ENCODE results near the gene DENR.
A peak's percentile ranks its signal among the peaks of the same experiment; 100 is the strongest.
"Not testable (repeated sequence)": the region's sequence is repeated elsewhere in the genome, so short reads cannot be mapped to it uniquely, and the experiment has no call there.

Gene DENR, protein sequence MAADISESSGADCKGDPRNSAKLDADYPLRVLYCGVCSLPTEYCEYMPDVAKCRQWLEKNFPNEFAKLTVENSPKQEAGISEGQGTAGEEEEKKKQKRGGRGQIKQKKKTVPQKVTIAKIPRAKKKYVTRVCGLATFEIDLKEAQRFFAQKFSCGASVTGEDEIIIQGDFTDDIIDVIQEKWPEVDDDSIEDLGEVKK

DNA sequence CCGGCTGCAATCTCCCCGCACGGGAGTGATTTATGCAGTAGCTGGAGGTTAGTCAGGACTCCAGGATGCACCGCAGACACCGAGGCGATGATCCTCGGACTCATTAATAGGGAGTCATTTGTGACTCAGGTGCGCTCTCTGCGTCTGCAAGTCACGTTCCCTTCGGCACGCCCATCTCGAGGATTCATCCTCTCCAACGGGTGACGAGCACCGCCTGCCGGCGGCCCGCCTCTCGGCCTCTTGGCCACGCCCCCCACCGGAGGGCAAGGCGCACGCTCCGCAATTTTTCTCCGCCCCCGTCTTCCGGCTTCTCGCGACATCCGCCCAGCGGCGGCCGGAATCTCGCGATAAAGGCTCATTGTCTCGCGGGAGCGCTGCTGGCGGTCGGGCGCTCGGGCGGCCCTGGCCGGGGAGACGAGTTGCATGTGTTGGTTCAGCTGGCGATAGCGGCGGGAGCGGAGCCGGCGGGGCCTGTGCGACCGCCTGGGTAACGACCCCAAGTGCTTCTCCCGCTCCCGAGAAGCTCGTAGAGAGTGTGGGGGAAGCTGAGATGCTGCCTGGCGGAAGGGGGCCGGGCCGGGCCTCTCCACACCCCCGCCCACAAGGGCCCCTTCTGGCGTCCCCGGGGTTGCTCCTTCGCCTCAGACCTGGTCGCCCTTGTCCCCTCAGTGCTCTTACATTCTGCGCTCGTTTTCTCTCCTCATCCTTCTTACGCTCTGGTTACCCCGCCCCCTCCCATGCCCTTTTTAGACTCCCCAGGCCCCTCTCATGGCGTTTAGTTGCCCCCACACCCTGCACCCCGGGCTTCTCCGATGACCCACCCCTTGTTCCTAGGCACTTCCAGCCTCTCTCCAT is at the start of gene DENR:
DENR (plus strand) TSS at position 361 of the 855 bp plus-strand sequence. CDS start 878 bp downstream, outside the sequence.
- DNase-seq = peak; percentile 91

DNA sequence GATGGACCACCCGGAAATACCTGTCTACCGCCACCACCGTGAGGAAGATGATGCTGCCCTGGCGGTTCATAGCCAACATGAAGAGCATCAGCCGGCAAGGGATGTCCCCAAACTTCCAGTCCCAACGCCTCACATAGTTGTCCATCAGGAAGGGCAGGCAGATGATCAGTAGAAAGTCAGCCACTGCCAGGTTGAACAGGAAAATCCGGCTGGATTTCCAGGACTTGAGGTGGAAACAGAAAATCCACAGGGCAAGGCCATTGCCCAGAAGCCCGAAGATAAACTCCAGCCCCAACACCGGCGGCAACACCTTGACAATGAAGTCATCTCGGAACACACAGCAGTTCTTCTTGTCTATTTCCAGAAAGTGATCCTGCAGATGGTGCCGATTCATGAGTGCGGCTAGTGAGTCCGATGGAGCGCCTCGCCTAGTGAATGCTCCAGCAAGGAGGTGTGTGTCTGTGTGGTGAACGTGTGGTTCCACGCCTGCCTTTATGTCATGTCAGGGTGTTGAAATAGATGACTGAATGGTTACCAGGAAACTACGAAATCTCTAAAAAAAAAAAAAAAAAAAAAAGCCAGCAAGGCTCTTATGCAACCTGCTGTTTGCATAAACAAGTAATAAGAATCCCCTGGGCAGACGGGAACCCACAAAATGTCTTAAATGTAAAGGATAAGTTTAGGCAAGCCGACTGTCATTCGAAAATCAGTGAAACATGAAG is 49.6 kb upstream of the DENR start, which contains the start of gene HCAR2:
HCAR2 (minus strand) TSS at position 468 of the 722 bp plus-strand sequence; CDS start at position 394, 74 bp downstream.
- peak; percentile 14 for DNase-seq

DNA sequence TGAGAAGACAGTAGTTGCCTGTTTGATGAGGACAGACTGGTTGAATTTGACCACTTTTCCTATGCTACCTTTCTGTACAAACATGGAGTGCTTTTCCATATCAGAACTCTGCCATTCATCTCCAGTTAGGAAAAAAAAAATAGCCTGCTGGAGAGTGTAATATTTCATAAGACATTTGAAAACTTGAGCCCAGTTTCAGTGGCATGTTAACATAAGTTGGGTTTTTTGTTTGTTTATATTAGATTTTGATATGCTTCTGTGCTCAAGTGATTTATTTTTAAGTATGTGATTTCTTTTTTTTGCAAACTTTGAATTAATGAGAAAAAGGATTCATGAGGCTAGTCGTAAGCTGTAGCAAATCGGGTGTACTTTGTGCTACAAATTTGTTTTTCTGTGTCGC is 48.8 kb upstream of the DENR start:
- not testable (repeated sequence) for DNase-seq

DNA sequence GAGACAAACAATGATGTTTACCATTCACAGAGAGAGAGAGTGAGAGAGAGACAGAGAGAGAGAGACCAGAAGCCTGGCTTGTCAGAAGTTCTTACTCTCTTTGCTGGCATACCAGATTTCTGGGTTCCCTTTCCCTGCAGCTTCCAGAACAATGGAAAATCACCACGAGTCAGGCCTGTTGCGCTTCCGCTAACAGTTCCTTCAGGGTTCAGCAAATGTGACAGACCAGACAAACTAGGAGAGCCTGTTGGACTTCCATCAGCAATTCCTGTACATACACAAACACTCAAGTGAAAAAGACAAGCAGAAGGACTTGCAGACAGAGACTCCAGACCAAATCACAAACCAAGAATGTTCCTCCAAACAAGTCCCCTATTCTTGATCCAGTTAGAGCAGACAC is 43.3 kb upstream of the DENR start:
- DNase-seq = not testable (repeated sequence)

DNA sequence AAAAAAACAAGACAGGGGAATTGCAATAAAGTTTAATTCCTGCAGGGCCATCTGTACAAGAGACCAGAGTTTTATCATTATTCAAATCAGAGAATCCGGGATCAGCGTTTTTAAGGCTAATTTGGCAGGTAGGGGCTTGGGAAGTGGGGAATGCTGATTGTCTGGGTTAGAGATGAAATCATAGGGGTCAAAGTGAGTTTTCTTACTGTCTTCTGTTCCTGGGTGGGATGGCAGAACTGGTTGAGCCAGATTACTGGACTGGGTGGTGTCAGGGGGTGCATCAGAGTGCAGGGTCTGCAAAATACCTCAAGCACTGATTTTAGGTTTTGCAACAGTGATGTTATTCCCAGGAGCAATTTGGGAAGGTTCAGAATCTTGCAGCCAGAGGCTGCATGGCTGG is 42.3 kb upstream of the DENR start:
- DNase-seq = not testable (repeated sequence)

DNA sequence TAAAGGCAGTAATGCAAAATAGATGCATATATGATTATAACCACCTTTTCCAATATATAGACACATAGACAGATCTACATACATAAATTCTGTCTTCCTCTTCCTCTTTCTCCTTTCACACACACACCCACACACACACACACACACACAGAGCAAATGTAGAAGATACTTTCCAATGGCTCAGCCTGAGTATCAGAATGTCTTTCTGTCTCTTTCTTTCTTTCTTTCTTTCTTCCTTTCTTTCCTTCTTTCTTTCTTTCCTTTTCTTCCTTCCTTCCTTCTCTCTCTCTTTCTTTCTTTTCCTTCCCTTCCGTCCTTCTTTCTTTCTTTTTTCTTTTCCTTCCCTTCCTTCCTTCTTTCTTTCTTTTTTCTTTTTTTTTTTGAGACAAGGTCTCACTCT is 41.4 kb upstream of the DENR start:
- DNase-seq = not testable (repeated sequence)

DNA sequence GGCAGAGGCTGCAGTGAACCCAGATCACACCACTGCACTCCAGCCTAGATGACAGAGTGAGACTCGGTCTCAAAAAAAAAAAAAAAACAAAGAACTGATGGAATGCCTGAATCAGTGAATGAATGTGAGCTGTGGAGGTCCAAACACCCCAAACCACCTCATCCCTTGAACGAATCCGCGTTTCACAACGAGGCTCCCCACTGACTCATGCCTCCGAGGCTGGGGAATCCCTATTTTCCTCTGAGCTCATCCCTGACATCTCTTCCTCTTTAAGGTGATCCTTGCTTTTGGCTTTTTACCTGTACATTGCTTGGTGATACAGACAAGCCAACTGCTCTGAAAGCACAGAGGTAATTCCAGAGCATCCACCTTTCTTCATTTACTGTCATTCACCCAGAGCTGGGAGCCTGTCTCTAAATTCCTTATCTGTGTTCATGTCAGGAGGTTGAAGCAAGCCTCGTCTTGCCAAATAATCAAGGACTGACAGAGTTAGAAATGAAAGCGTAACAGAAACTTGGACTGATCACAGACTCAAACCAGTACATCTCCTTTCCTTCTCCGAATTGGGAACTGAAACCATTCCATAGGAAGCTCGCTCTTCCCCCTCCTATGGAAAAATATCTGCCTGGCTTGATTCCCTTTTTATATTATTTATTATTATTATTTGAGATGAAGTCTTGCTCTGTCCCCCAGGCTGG is 39.0 kb upstream of the DENR start:
- DNase-seq = not testable (repeated sequence)

DNA sequence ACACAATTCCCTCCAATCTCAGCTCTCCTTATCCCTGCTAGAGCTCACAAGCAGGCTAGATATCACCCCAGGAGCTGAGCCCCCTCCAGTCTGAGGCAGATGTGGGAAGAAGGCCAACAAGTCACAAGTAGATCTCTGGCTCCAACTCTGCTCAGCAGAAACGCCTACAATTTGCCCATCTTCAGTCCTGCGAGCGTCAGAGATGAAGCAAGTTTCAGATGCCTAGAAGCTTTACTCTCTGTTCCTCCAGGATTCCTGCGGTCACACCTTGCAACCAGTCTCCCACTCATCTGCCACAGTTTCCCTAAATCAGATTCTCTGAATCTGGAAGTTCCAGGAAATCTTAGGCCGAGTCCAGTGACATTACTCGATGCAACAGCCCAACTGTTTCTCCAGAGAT is 37.4 kb upstream of the DENR start:
- DNase-seq = not testable (repeated sequence)

DNA sequence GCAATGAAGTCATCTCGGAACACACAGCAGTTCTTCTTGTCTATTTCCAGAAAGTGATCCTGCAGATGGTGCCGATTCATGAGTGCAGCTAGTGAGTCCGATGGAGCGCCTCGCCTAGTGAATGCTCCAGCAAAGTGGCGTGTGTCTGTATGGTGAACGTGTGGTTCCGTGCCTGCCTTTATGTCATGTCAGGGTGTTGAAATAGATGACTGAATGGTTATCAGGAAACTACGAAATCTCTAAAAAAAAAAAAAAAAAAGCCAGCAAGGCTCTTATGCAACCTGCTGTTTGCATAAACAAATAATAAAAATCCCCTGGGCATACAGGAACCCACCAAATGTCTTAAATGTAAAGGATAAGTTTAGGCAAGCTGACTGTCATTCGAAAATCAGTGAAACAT is 36.0 kb upstream of the DENR start, which contains the start of gene HCAR3:
HCAR3 (minus strand) TSS at position 154 of the 400 bp plus-strand sequence; CDS start at position 80, 74 bp downstream.
- DNase-seq = not testable (repeated sequence)

DNA sequence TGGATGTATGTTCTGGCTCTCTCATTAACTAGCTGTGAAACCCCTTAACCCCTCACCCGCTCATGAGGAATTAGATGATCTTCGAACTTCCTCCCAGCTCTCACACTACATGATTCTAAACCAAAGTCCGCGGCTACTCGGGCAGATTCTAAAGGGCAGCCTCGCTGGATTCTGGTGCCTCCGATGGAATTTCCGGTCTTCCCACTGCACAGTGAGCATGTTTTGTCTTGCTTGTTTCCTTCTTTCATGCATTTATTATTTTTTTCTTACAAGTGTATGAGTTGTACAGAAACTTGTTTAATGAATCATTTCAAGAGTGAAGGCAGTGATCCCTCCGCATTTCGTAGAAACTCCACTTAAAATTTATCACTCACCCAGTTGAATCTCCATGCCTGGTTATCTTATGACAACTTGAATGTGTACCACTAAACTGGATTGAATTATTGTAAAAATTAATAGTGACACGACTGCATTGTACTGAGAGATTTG is 31.5 kb upstream of the DENR start:
- DNase-seq = no peak

DNA sequence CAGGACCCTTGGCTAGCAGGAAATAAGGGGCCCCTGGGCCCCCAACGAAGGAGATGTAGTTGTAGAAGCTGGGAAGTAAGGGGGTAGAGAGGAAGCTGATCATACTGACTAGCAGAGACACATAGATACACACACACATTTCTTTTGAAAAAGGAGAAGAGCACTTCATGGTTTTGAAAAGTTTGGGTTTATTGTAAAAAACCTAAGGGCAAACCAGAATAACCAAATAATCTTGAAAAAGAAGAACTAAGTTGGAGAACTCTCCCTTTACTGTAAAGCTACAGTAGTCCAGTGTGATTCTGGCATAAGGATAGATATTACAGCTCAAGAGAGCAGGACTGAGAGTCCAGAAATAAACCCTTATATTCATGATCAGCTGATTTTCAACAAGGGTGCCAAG is 30.2 kb upstream of the DENR start:
- no peak for DNase-seq

DNA sequence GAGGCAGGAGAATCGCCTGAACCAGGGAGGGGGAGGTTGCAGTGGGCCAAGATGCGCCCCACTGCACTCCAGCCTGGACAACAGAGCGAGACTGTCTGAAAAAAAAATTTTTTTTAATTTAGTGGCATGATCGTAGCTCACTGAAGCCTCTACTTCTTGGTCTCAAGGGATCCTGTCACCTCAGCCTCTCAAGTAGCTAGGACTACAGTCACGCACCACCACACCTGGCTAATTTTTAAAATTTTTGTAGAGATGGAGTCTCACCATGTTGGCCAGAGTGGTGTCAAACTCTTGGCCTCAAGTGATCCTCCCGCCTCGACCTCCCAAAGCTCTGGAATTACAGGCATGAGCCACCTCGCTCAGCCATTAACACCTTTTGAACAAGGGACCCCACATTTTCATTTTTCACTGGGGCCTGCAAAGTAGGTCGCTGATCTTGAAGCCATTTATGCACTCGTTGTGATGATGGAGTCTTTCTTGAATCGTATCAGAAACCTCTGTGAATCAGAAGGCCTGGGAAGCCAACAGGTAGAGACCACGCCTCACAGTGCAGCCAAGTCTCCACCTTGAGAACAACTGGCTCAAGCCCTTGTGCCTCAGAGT is 27.9 kb upstream of the DENR start:
- no peak for DNase-seq

DNA sequence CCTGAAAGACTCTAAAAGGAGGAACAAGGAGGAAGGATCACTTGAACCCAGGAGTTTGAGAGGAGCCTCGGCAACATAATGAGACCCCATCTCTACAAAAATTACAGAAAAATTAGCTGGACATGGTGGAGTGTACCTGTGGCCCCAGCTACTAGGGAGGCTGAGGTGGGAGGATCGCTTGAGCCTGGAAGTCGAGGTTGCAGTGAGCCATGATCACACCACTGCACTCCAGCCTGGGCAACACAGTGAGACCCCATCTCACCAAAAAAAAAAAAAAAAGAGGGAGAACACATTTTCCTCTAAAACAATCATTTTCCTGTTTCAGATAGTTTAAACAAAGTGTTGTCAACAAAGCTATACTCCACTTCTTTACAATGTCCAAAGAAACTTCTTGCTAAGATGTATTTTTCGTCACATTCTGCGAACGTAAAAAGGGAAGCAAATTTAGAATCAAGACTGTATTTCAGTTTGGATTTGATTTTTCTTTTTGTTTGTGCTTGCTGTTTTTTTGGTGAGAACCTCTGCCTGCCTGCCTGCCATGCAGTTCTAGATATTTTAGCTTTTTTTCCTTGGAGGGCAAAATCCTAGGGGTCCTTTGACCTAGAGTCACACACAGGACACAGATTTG is 27.1 kb upstream of the DENR start:
- no peak for DNase-seq

DNA sequence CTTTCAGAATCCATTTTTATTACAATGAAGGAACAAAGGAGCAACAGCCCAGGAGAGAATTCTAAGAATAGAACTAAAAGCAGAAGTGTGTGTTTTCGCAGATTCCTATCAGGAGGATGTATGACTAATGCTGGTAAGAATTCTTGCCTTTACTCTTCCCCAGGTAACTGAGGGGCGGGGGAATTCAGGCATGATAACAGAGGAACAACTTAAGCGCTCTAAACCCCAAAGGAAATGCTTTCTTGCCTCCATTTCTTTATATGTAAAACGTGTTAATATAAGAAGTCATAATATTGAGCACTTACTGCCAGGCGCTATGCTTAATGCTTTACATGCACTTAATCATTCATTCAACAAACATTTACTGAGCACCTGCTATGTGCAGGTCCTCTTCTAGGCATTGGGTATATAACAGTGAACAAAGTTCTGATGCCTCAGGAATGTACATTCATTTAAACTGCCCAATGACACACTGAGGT is 26.5 kb upstream of the DENR start:
- no peak for DNase-seq

DNA sequence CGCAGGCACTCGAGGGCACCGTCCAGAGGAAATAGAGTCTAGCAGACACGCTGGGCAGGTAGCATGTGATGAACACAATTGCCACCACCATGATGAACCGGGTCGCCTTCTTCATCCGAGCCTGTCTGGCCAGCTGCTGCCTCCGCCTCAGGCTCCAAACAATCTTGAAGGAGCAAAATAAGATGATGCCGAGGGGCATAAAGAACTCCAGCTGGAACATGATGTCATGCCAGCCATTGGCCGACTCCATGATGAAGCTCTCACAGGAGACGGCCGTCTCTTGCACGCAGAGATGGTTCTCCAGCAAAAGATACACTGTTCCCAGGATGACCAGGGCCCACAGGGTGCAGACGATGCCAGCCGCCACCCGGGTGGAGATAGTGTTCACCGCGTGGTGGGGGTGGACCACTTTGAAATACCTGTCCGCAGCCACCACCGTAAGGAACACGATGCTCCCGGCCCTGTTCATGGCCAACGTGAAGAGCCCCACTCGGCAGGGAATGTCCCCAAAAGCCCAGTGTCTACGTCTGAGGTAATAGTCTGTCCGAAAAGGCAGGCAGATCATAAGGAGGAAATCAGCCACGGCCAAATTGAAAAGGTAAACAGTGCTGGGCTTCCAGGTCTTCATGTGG is 22.9 kb upstream of the DENR start:
- peak; percentile 56 for DNase-seq

DNA sequence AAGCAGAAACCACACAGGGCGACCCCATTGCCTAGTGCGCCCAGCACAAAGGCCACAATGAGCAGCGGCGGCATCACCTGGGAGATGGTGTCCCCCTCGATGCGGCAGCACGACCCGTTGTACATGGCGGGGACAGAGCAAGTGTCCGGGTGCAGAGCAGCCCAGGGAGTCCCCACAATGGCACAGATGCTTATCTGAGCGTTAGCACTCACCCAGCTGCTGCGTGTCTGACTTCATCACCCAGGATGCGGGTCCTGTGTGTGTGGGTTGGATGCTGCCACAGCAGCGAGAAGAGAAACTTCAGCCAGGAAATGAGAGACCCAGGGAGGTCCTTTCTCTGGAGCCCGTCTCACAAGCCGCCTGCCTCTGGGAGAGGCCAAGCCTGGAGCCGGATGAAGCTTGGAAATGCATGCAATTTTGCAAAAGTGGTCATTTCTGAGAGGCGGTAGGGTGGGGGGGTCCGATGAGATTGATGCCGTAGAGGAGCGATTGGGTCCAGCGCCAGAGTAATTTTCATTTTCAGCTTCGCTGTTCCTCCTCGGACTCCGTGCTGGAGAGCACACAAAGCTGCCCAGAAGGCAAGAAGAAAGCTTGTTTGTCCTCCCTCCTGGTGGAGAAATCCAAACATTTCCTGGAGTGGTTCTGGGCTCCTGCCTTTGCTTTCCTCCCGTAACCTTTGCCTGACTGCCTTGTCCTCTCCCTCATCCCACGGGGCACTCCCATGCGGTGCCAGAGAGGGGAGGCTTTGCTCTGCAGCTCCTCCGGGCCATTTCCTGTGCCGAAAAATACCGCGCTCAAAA is 22.2 kb upstream of the DENR start, which contains the start of gene HCAR1:
HCAR1 (minus strand) TSS at position 630 of the 800 bp plus-strand sequence; CDS start at position 125, 505 bp downstream.
- DNase-seq = peak; percentile 52

DNA sequence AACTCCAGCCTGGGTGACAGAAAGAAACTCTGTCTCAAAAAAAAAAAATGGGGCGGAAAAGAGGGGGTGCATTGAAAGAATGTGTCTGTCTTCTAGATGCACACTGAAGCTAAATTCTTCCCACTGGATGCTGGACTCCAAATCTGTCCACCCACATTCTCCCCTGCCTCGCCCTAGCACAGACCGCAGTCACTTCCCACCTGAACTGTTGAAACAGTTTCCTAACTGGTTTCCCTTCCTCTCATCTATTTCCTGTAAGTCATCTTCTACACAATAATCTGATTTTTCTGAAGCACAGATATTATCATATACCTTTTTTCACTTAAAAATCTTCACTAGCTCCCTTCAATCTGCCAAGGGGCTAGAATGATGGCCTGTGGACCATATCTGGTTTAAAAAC is 20.5 kb upstream of the DENR start:
- DNase-seq = no peak

DNA sequence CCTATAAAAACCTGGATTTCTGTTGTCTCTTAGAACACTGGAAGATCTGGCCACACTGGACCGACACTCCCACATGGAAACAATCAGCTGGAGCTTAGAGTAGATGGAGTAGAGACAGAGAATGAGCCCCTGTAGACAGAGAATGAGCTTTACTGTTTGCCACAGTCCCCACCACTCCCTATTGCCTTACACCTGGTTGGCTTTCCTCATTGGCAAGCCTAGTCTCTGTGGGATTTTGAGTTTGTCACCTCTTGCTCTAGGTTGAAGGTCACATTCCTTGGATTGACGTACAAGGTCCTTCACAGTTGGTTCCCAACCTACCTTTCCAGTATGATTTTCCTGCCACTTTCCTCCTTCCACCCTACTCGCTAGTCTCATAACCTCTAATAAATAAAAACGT is 20.0 kb upstream of the DENR start:
- DNase-seq = no peak

DNA sequence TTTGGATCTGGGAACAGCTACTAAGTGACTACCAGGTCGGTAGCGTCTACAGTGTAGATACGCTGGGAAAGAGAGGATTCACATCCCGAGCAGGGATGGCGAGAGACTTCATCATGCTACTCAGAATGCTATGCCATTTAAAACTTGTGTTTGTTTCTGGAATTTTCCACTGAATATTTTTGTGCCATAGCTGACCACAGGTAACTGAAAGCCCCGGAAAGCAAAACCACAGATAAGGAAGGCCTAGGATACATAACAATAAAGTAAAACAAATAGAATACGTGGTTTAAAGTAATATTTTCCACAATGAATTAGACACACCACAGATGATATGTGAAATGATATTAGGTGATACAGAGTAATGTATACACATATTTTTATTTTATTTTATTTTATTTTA is 14.1 kb upstream of the DENR start:
- DNase-seq = no peak

DNA sequence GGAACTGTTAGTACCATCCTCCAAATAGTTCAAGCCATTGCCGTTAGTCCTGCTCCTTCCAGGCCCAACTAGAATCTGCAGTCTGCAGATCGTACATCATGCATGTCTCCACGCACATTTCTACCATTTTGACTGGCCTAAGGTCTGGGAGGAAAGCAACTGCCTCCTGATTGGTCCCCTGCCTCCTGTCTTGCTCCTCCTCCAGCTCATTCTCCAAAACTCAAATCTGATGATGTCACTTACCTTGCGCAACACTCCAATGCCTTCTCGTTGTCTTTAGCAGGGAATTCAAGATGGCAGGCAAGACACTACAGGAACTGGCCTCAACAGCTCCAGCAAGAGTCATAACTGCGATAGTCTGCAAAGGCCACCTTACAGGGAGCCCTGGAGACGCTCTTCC is 12.3 kb upstream of the DENR start:
- DNase-seq = no peak

Data from DMS79 (cell line).